HepG2 (cell line): ENCODE measurements around the gene GUCY1A1. TPM values are rescaled to one million over a fixed set of nuclear protein-coding genes. Genes with fewer than 3 reads are reported as not detected.

Experiments used
- ATAC-seq: fragments of 200-7000 bp; cut with Tn5 transposase; 3 replicates; pipeline ENCODE4 v1.9.1; 2020; ENCODE audit warnings: mild to moderate bottlenecking, moderate library complexity
- BruUV-seq: library from RNA; stranded (reverse); fragments of 400-500 nt; replicated peaks from 2 replicates; lab custom pipeline; 2021; lab: Mats Ljungman, UMichigan
- CTCF ChIA-PET: fragments of 300-600 bp; formaldehyde crosslinking; extraction: SDS; loops from one replicate; lab custom pipeline; 2021; ENCODE audit warnings: low total read pairs, inconsistent platforms, low intra/inter-chr PET ratio; lab: Yijun Ruan, JAX
- POLR2A ChIA-PET: fragments of 350-600 bp; sonication (Branson Sonifier 250); formaldehyde crosslinking; loops from one replicate; lab custom pipeline; 2020; ENCODE audit warnings: antibody characterized with exemption, inconsistent platforms; lab: Yijun Ruan, JAX
- DNase-seq: peaks from one replicate; pipeline ENCODE4 v3.0.0-alpha.2; 2015; ENCODE audit warnings: low spot score
- FAIRE-seq: peaks from 3 replicates; lab custom pipeline; 2011; peaks lifted over from hg19 to GRCh38; lab: Jason Lieb, UNC
- H2AFZ ChIP-seq: one replicate; pipeline ENCODE4 v1.6.1; 2011; ENCODE audit warnings: low read length, inconsistent platforms
- H3K27ac ChIP-seq: fragments of 300-600 bp; 3 replicates; pipeline ENCODE4 v1.8.0; 2011; ENCODE audit warnings: mixed run types, mild to moderate bottlenecking, mixed read lengths, low read length, inconsistent platforms; ENCODE audit not compliant: insufficient read depth; ENCODE audit errors: extremely low read length
- H3K27me3 ChIP-seq, 2 experiments: fragments of 200-600 bp in 1 of 2; 2 replicates in 1 of 2; 3 replicates in 1 of 2; pipeline versions ENCODE4 v1.6.0 to v1.8.0; 2011; ENCODE audit warnings: low read length in 2 of 2, mild to moderate bottlenecking in 2 of 2, moderate library complexity in 2 of 2, inconsistent platforms in 1 of 2; ENCODE audit not compliant: insufficient read depth in 2 of 2, control insufficient read depth in 1 of 2
- H3K36me3 ChIP-seq, 2 experiments: fragments of 200-600 bp in 1 of 2; replicated peaks in 1 of 2; 2 replicates in 1 of 2; 3 replicates in 1 of 2; pipeline versions ENCODE4 v1.5.1 to v1.8.0; 2011; ENCODE audit warnings: low read length in 2 of 2, inconsistent platforms in 1 of 2; ENCODE audit not compliant: insufficient read depth in 2 of 2, control insufficient read depth in 1 of 2
- H3K4me1 ChIP-seq: 2 replicates; pipeline ENCODE4 v1.5.1; 2012; ENCODE audit warnings: low read length, inconsistent platforms; ENCODE audit not compliant: insufficient read depth
- H3K4me2 ChIP-seq: 2 replicates; pipeline ENCODE4 v1.6.0; 2011; ENCODE audit warnings: low read depth, low read length, inconsistent platforms
- H3K4me3 ChIP-seq, 3 experiments: fragments of 200-600 bp in 1 of 3; sonication (generic), shearing (Covaris generic) in 1 of 3; replicated peaks in 1 of 3; 2 replicates each; pipeline ENCODE4 v1.5.1; 2011 to 2016; ENCODE audit warnings: low read length in 3 of 3, inconsistent platforms in 2 of 3, low read depth in 2 of 3, mild to moderate bottlenecking in 2 of 3, control low read depth in 1 of 3, mixed read lengths in 1 of 3; ENCODE audit not compliant: insufficient read depth in 1 of 3
- H3K79me2 ChIP-seq: one replicate; pipeline ENCODE4 v1.6.1; 2011; ENCODE audit warnings: low read length, inconsistent platforms; ENCODE audit not compliant: insufficient read depth
- H3K9ac ChIP-seq: 2 replicates; pipeline ENCODE4 v1.6.0; 2011; ENCODE audit warnings: mild to moderate bottlenecking, low read depth, low read length, inconsistent platforms; ENCODE audit not compliant: insufficient read depth
- H3K9me3 ChIP-seq: 2 replicates; pipeline ENCODE4 v1.5.1; 2012; ENCODE audit warnings: mild to moderate bottlenecking, low read length
- H4K20me1 ChIP-seq: 2 replicates; pipeline ENCODE4 v1.6.0; 2011; ENCODE audit warnings: inconsistent platforms, mild to moderate bottlenecking, low read length, moderate library complexity; ENCODE audit not compliant: insufficient read depth
- ARID2 ChIP-seq: sonication (generic); formaldehyde crosslinking; IDR thresholded peaks from 2 replicates; pipeline ENCODE4 v1.8.1; 2022; ENCODE audit warnings: mild to moderate bottlenecking, missing genetic modification reagents, borderline replicate concordance
- HMGA1 ChIP-seq: sonication (generic); formaldehyde crosslinking; conservative IDR thresholded peaks from 2 replicates; pipeline ENCODE4 v1.4.0; 2020; ENCODE audit warnings: missing genetic modification reagents
- ZNF282 ChIP-seq: fragments of 450-650 bp; IDR thresholded peaks from 2 replicates; pipeline ENCODE4 v1.6.1; 2018; ENCODE audit not compliant: partially characterized antibody
- ZNF713 ChIP-seq: sonication (generic); formaldehyde crosslinking; IDR thresholded peaks from 2 replicates; pipeline ENCODE4 v1.4.0; 2020; ENCODE audit warnings: mild to moderate bottlenecking, missing genetic modification reagents
- WGBS: methylation state at CpG from one replicate; pipeline ENCODE4 v1.1.6; 2017; ENCODE audit warnings: low lambda C conversion rate; 5-methylcytosine and 5-hydroxymethylcytosine counted together
- in situ Hi-C: cut with HindIII; loops from 2 replicates; pipeline ENCODE4 v1.10.0; 2017; ENCODE audit warnings: low pct_unique_long_range_greater_than_20kb; ENCODE audit not compliant: extremely low pct_ligation_motif_present
- intact Hi-C: fragments of 100-400 bp; cut with micrococcal nuclease; formaldehyde crosslinking; loops from one replicate; pipeline ENCODE4 v1.10.0; 2022; ENCODE audit not compliant: unreplicated experiment
- polyA plus RNA-seq, 8 experiments: library from polyadenylated mRNA; depleted of rRNA in 3 of 8; stranded (reverse) in 7 of 8; unstranded in 1 of 8; fragments of >200 nt; fragmentation: Illumina TruSeq in 4 of 8; extraction: Trizol in 4 of 8; gene quantifications; 2 replicates each; pipeline versions ENCODE4 v1.2.1 to v1.2.3, GENCODE V29; 2011 to 2016; ENCODE audit warnings: low read depth in 4 of 8, missing spikeins in 1 of 8, mixed read lengths in 1 of 8; ENCODE audit not compliant: insufficient read depth in 1 of 8
- total RNA-seq, 5 experiments: library from RNA; depleted of rRNA; stranded (reverse); fragments of >200 nt; fragmentation: Illumina TruSeq; extraction: Trizol; gene quantifications; 2 replicates each; pipeline ENCODE4 v1.2.3, GENCODE V29; 2016; ENCODE audit warnings: low read depth in 1 of 5
- TF ChIP-seq, protein P1 (sequence below): sonication (generic); formaldehyde crosslinking; IDR thresholded peaks from 2 replicates; pipeline ENCODE4 v1.5.1; 2020; ENCODE audit warnings: mild to moderate bottlenecking, missing genetic modification reagents, moderate library complexity

The GUCY1A1 gene
- total and polyA plus RNA-seq, 2 of the 13 experiments (the other 11 are each of a cell fraction or from before 2014, with no cell fraction given) = not detected

DNA sequence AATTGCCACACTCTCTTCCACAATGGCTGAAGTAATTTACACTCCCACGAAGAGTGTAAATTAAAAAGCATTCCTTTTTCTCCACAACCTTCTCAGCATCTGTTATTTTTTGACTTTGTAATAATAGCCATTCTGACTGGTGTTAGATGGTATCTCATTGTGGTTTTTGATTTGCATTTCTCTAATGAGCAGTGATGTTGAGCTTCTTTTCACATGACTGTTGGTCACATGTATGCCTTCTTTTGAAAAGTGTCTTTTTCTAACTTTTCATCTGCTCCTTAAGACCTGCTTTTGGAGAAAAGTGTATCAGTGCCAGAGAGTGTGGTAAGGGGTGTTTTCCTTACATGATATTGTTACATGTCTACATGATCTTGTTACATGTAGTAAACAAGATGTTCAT, 25.7 kb downstream of the GUCY1A1 start (continued):
- no peak for TF ChIP-seq ZNF713 (CRISPR knock-in tag)

DNA sequence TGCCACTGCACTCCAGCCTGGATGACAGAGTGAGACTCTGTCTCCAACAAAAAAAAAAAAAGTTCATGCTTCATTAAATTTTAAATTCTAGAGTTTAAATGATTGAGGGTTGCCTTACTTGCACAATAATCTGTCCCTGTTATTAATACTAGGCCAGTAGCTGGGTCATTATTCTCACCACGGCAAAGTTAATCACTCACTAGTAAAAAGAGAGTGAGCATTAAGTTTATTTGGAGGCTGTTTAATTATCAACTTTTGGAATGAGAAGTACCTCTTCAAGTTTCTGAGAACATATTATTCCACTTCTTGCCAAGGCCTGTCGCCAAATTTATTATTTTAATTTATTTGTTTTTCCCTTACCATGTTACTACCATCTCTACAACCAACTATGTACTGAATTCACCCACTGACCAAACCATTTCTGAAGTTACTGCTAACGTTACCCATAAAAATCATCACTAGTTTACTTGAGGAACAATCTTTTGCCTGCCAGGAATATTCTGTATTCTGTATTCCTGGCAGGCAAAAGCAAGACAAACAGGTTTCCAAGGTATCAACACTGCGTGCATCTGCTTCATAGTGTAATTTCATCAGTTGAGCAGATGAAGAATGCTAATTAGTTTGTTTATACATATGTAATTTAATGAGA, 26.5 kb downstream of the GUCY1A1 start:
- in situ Hi-C loops (no loop called here), intact Hi-C loops (no loop called here)
- WGBS = 10% methylated on average over 4 of the region's 4 CpGs
- ChIA-PET POLR2A (no interaction called here), CTCF (no interaction called here)
- no peak overlapping the region for H3K4me3 ChIP-seq
- H3K9ac ChIP-seq = no peak overlapping the region
- H3K9me3 ChIP-seq = no peaks in the 10 kb centered on the region
- no TSS peak for BruUV-seq
- no peaks in the 10 kb centered on the region for H3K79me2 ChIP-seq
- no peak overlapping the region for H2AFZ ChIP-seq
- no peaks in the 10 kb centered on the region for H4K20me1 ChIP-seq
- no peak overlapping the region for H3K4me2 ChIP-seq
- ATAC-seq (no peak), DNase-seq (no peak)
- H3K27ac ChIP-seq = no peak overlapping the region
- H3K27me3 ChIP-seq = no peaks in the 10 kb centered on the region
- no peaks in the 10 kb centered on the region for H3K36me3 ChIP-seq
- no peaks in the 10 kb centered on the region for H3K4me1 ChIP-seq
- no peak for TF ChIP-seq ZNF282
- TF ChIP-seq HMGA1 (CRISPR knock-in tag) = no peak
- no peak for TF ChIP-seq ARID2 (CRISPR knock-in tag)
- TF ChIP-seq, protein P1, sequence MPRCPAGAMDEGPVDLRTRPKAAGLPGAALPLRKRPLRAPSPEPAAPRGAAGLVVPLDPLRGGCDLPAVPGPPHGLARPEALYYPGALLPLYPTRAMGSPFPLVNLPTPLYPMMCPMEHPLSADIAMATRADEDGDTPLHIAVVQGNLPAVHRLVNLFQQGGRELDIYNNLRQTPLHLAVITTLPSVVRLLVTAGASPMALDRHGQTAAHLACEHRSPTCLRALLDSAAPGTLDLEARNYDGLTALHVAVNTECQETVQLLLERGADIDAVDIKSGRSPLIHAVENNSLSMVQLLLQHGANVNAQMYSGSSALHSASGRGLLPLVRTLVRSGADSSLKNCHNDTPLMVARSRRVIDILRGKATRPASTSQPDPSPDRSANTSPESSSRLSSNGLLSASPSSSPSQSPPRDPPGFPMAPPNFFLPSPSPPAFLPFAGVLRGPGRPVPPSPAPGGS = no peak
- TF ChIP-seq, all 625 proteins: peak for 0
- FAIRE-seq = no peak
